PC-3 (cell line): Measurements from ENCODE around the gene ADPRHL1. TPM values are rescaled to one million over a fixed set of nuclear protein-coding genes. Genes with fewer than 3 reads are reported as not detected.

Source experiments
- ATAC-seq: fragments of 200-7000 bp; cut with Tn5 transposase; 2 replicates; pipeline ENCODE4 v1.9.1; 2020; ENCODE audit warnings: mild to moderate bottlenecking, moderate library complexity
- BruUV-seq: library from RNA; stranded (reverse); fragments of 400-500 nt; replicated peaks from 2 replicates; lab custom pipeline; 2021; lab: Mats Ljungman, UMichigan
- CTCF ChIA-PET: fragments of 300-600 bp; sonication (Branson Sonifier 250); formaldehyde crosslinking; loops from one replicate; lab custom pipeline; 2022; ENCODE audit warnings: antibody characterized with exemption; lab: Charles Lee
- POLR2A ChIA-PET: fragments of 300-600 bp; sonication (Branson Sonifier 250); formaldehyde crosslinking; loops from one replicate; lab custom pipeline; 2022; ENCODE audit warnings: antibody characterized with exemption; ENCODE audit not compliant: unreplicated experiment; lab: Charles Lee
- DNase-seq: peaks from one replicate; pipeline ENCODE4 v3.0.0-alpha.2; 2015
- H2AFZ ChIP-seq: fragments of 300-600 bp; sonication (generic); 2 replicates; pipeline ENCODE4 v1.6.0; 2016; ENCODE audit warnings: antibody characterized with exemption, low read length
- H3F3A ChIP-seq: fragments of 300-600 bp; sonication (generic); one replicate; pipeline ENCODE4 v1.6.0; 2017; ENCODE audit warnings: antibody characterized with exemption, low read length, control low read depth, mild to moderate bottlenecking; ENCODE audit not compliant: unreplicated experiment
- H3K27ac ChIP-seq: fragments of 300-600 bp; sonication (generic); 2 replicates; pipeline ENCODE4 v1.5.1; 2016; ENCODE audit warnings: mild to moderate bottlenecking, low read length
- H3K27me3 ChIP-seq: fragments of 300-600 bp; sonication (generic); 2 replicates; pipeline ENCODE4 v1.6.1; 2016; ENCODE audit warnings: low read length, mixed read lengths
- H3K36me3 ChIP-seq: fragments of 300-600 bp; sonication (generic); 2 replicates; pipeline ENCODE4 v1.6.1; 2016; ENCODE audit warnings: low read depth, mixed run types, low read length, mixed read lengths
- H3K4me1 ChIP-seq: fragments of 300-600 bp; sonication (generic); 2 replicates; pipeline ENCODE4 v1.5.1; 2016; ENCODE audit warnings: low read length; ENCODE audit not compliant: insufficient read depth
- H3K4me2 ChIP-seq: fragments of 300-600 bp; sonication (generic); 2 replicates; pipeline ENCODE4 v1.6.0; 2016; ENCODE audit warnings: low read length
- H3K4me3 ChIP-seq: fragments of 300-600 bp; sonication (generic); 2 replicates; pipeline ENCODE4 v1.5.1; 2016; ENCODE audit warnings: mild to moderate bottlenecking, low read length, mixed read lengths
- H3K79me2 ChIP-seq: fragments of 300-600 bp; sonication (generic); 2 replicates; pipeline ENCODE4 v1.6.1; 2017; ENCODE audit warnings: low read length, mixed read lengths
- H3K9ac ChIP-seq: fragments of 300-600 bp; sonication (generic); 2 replicates; pipeline ENCODE4 v1.6.0; 2016; ENCODE audit warnings: mild to moderate bottlenecking, low read length
- H3K9me2 ChIP-seq: fragments of 300-600 bp; sonication (generic); replicated peaks from 2 replicates; pipeline ENCODE4 v1.6.1; 2016; ENCODE audit warnings: mixed run types, low read length, mixed read lengths
- H3K9me3 ChIP-seq: fragments of 300-600 bp; sonication (generic); 2 replicates; pipeline ENCODE4 v1.6.1; 2016; ENCODE audit warnings: low read length, mixed read lengths
- H4K20me1 ChIP-seq: fragments of 300-600 bp; sonication (generic); 2 replicates; pipeline ENCODE4 v1.6.1; 2016; ENCODE audit warnings: low read length, mixed read lengths
- CTCF ChIP-seq: fragments of 300-600 bp; sonication (generic); conservative IDR thresholded peaks from 2 replicates; pipeline ENCODE4 v1.5.1; 2017; ENCODE audit warnings: antibody characterized with exemption, low read depth, mild to moderate bottlenecking, low read length
- EZH2 ChIP-seq: fragments of 300-600 bp; sonication (generic); IDR thresholded peaks from one replicate; pipeline ENCODE4 v1.6.1; 2017; ENCODE audit warnings: antibody characterized with exemption, mild to moderate bottlenecking, low read length; ENCODE audit not compliant: unreplicated experiment
- EZH2phosphoT487 ChIP-seq: fragments of 300-600 bp; sonication (generic); IDR thresholded peaks from 2 replicates; pipeline ENCODE4 v1.6.1; 2018; ENCODE audit warnings: mild to moderate bottlenecking, antibody characterized with exemption, low read length, borderline replicate concordance
- intact Hi-C: fragments of 100-400 bp; cut with micrococcal nuclease; formaldehyde crosslinking; loops from 2 replicates; pipeline ENCODE4 v1.9.0; 2023
- total RNA-seq: library from RNA; depleted of rRNA; stranded (reverse); fragments of >200 nt; gene quantifications from 2 replicates; pipeline ENCODE4 v1.2.3, GENCODE V29; 2014

Gene ADPRHL1
- total RNA-seq, 1 experiment from 2014 or later: 10.3 TPM

DNA sequence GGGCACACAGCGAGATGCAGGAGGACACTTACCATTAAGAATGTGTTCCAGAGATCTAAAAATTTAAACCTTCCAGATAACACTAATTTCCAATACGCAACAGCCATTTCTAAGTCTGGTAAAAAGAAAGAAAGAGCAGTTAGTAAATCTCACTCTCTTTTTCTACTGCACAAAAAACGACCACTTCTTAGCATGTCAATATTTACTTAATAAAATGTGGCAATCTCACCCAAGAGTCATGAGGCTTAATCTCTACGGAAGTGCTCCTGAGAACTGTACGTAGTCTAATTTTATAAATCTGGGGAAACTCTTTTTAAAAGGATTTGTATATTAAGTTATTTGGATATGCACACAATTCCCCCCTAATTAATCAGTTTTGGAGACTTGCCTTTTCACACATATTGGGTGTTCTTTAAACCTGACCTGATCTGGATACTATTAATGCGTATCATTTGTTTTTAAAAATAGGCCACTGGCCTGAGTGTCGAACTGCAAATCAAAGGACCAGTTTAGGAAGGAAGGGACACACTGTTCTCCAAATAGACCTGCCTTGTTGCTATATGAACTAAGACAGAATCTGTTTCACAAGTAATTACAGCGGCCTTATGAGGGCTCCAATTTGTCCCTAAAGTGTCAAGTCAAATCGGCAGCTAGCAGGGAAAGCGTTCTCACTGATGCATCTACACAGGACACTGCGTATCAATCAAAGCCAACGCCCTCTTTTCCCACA is 7.9 kb upstream of the ADPRHL1 start:
- H3K4me3 ChIP-seq: no peak overlapping the region
- H3F3A ChIP-seq: no peaks in the 10 kb centered on the region
- DNase-seq (no peak), ATAC-seq (no peak)
- no peak overlapping the region for H2AFZ ChIP-seq
- H3K27me3 ChIP-seq: no peaks in the 10 kb centered on the region
- H4K20me1 ChIP-seq: no peaks in the 10 kb centered on the region
- no peaks in the 10 kb centered on the region for H3K9me2 ChIP-seq
- no peaks in the 10 kb centered on the region; the same call in 1 of the 2 replicates for H3K36me3 ChIP-seq
- no peaks in the 10 kb centered on the region for H3K4me1 ChIP-seq
- H3K4me2 ChIP-seq: no peak overlapping the region
- no peaks in the 10 kb centered on the region for H3K79me2 ChIP-seq
- no peaks in the 10 kb centered on the region for H3K9me3 ChIP-seq
- ChIA-PET CTCF (no interaction called here), POLR2A (no interaction called here)
- BruUV-seq: no TSS peak
- no peak overlapping the region for H3K9ac ChIP-seq
- intact Hi-C loops: no loop called here
- TF ChIP-seq CTCF (no peak), EZH2 (no peak), EZH2phosphoT487 (no peak)
- H3K27ac ChIP-seq: no peak overlapping the region

DNA sequence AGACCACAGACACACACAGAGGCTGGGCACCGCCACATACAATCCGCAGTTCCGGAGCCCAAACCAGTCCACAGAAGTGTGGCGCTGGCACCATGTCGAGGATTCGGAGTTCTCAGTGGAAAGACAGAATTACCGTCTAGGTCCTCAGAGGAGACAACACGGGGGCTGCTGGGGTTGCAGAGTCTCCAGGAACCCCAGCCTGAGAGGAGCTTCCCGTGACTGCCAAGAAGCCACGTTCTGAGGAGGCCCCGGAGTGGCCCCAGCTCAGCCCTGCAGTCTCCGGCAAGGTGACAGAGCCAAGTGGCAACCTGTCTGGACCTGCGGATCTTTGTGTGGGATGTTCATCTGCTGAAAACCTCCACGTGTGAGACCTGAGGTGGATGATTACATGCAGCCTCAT is 7.3 kb upstream of the ADPRHL1 start:
- Histone ChIP-seq H3K9me2 (no peaks in the 10 kb centered on the region), H3K4me3 (no peak overlapping the region), H3K36me3 (peaks cover 1% of the 10 kb centered on the region; the same call in 1 of the 2 replicates), H3K9me3 (no peaks in the 10 kb centered on the region), H3K27me3 (no peaks in the 10 kb centered on the region), H3K4me1 (no peaks in the 10 kb centered on the region), H4K20me1 (no peaks in the 10 kb centered on the region), H3K27ac (no peak overlapping the region), H3F3A (no peaks in the 10 kb centered on the region), H3K9ac (no peak overlapping the region), H2AFZ (no peak overlapping the region), H3K4me2 (no peak overlapping the region), H3K79me2 (no peaks in the 10 kb centered on the region)
- no peak for ATAC-seq
- CTCF ChIA-PET: no interaction called here
- BruUV-seq: no TSS peak
- no peak for DNase-seq
- POLR2A ChIA-PET: no interaction called here
- TF ChIP-seq EZH2 (no peak), EZH2phosphoT487 (no peak), CTCF (no peak)
- intact Hi-C loops: no loop called here

- BruUV-seq: no TSS peak
- no peak for DNase-seq
- peaks cover 3% of the 10 kb centered on the region; the same call in 1 of the 2 replicates for H3K36me3 ChIP-seq
These were observed 6.8 kb upstream of the ADPRHL1 start for GRCh38 chr13:113460064-113460555.

More at GRCh38 chr13:113460064-113460555, 6.8 kb upstream of the ADPRHL1 start:
- H2AFZ ChIP-seq: no peak overlapping the region
- ATAC-seq: no peak
- H3K4me2 ChIP-seq: no peak overlapping the region
- TF ChIP-seq EZH2phosphoT487 (no peak), CTCF (no peak), EZH2 (no peak)
- intact Hi-C loops: no loop called here
- no peaks in the 10 kb centered on the region for H3K9me2 ChIP-seq
- no peaks in the 10 kb centered on the region for H3F3A ChIP-seq
- no peaks in the 10 kb centered on the region for H3K9me3 ChIP-seq
- H3K9ac ChIP-seq: no peak overlapping the region
- H3K4me3 ChIP-seq: no peak overlapping the region
- no peak overlapping the region for H3K27ac ChIP-seq
- H3K4me1 ChIP-seq: no peaks in the 10 kb centered on the region
- ChIA-PET POLR2A (no interaction called here), CTCF (no interaction called here)
- H3K27me3 ChIP-seq: no peaks in the 10 kb centered on the region
- H3K79me2 ChIP-seq: no peaks in the 10 kb centered on the region
- no peaks in the 10 kb centered on the region for H4K20me1 ChIP-seq
